Activated naive CD4-positive, alpha-beta T cell treated with anti-CD3 and anti-CD28 coated beads, Interleukin-2, amount 50 U/mL, for 72 hours (primary cell): ENCODE data around the gene WDR47. TPM values are rescaled to one million over a fixed set of nuclear protein-coding genes. Genes with fewer than 3 reads are reported as not detected.

Experiments used
- ATAC-seq, 2 donors: fragments of 150-1000 bp; cut with Tn5 transposase; 2 replicates each; pipeline ENCODE4 v1.10.0; 2021; ENCODE audit warnings: mild to moderate bottlenecking in 2 of 2, moderate library complexity in 2 of 2
- DNase-seq, 2 donors: peaks; one replicate each; pipeline ENCODE4 v3.0.0; 2021 to 2022; ENCODE audit warnings: low spot score in 2 of 2
- H3K27ac Mint-ChIP-seq, 2 donors: one replicate each; pipeline ENCODE4 v1.8.0; 2022; ENCODE audit warnings: mild to moderate bottlenecking in 2 of 2, mixed read lengths in 2 of 2
- H3K36me3 Mint-ChIP-seq, 2 donors: one replicate each; pipeline ENCODE4 v1.8.0; 2022; ENCODE audit warnings: mixed read lengths in 2 of 2
- H3K9me3 Mint-ChIP-seq, 2 donors: one replicate each; pipeline ENCODE4 v1.8.0; 2022; ENCODE audit warnings: mixed read lengths in 2 of 2
- total RNA-seq, 2 donors: library from RNA; stranded (reverse); gene quantifications; one replicate each; pipeline ENCODE4 v1.2.3, GENCODE V29; 2022

WDR47 gene
- 10 to 100 TPM in 1 of 2 donors, 1 to 10 TPM in 1; 7.9 to 11.5 TPM for total RNA-seq

DNA sequence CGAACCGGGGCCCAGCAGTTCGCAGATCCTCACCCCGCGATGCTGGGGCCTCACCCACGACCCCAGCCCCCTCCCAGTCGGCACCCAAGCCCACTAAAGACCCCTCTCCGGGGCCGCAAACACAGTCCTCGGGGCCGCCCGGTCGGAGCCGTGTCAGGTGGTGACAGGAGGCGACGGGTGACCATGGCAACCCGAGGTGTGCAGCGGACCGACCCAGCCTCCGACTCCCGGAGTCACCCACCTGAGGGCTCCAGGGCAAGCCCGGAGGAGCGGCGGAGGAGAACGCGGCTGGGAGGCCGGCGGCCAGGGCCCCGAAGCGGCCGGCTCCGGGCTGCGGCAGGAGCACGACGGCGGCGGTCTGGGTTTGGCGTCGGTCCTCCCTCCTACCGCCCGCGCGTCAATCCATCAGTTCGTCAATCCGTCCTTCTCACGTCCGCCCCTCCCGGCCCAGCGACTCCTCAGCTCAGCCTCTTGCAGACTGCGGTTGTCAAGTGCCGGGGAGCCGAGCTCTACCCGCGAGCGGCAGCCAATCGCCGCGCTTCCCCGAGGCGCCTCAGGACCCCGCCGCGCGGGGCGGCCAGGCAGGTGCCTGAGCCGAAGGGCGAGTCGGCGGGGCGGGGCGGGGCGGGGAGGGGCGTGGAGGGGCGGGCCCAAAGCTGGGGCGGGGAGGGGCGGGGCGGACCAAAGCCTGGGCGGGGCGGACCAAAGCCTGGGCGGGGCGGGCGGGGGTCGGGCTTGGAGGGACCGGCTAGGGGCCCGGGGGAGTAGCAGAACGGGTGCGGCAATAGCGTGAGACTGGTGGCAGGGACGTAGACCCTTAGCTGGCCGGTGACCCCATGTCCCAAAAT lies at the start of gene WDR47:
Gene WDR47, minus strand, starts transcription at position 482 of the 848 bp plus-strand sequence. CDS start 18,590 bp downstream, outside the sequence.
- no peaks in the 10 kb centered on the region for H3K36me3 Mint-ChIP-seq
- H3K9me3 Mint-ChIP-seq = no peaks in the 10 kb centered on the region
- peak; percentile 95 to 96 for DNase-seq
- H3K27ac Mint-ChIP-seq = peak within 1 kb of the TSS; percentile 85 to 88
- ATAC-seq = peak; percentile 97 to 98

DNA sequence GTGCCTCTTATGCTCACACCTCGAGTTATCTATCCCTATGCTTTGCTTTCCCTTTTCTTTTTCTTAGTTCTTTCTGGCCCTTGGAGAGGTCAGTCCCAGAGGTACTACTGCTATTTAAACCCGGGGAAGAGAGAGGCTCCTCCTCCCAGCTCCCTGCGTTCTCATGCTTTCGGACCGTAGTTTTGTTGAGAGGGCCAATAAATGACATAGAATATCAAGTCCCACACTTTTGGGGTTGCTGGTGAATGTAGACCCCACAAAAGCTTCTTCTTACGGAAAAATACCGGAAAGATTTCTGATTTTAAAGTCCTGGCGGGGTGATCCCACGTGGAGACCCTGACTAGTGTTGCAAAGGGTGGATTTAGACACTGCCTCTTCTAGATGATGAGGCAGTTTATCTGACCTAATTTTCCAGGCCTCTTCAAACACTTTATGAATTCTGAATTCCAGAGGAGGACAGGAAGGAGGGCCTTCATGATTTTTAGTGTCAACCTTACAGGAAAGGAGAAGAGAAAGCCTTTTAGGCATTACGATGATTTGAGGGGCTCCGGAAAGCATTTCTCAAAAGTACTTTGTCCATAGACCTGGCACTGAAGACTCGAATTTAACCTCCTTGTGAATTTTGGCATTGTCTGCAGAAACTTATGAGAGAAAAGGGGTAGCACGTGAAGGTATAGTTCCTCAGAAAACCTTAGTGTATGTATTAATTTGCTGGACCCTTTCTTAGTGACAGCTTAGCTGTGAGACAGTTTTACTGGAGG lies 49.4 kb upstream of the WDR47 start:
- peak; percentile 46 to 60 for ATAC-seq
- no peaks in the 10 kb centered on the region for H3K9me3 Mint-ChIP-seq

DNA sequence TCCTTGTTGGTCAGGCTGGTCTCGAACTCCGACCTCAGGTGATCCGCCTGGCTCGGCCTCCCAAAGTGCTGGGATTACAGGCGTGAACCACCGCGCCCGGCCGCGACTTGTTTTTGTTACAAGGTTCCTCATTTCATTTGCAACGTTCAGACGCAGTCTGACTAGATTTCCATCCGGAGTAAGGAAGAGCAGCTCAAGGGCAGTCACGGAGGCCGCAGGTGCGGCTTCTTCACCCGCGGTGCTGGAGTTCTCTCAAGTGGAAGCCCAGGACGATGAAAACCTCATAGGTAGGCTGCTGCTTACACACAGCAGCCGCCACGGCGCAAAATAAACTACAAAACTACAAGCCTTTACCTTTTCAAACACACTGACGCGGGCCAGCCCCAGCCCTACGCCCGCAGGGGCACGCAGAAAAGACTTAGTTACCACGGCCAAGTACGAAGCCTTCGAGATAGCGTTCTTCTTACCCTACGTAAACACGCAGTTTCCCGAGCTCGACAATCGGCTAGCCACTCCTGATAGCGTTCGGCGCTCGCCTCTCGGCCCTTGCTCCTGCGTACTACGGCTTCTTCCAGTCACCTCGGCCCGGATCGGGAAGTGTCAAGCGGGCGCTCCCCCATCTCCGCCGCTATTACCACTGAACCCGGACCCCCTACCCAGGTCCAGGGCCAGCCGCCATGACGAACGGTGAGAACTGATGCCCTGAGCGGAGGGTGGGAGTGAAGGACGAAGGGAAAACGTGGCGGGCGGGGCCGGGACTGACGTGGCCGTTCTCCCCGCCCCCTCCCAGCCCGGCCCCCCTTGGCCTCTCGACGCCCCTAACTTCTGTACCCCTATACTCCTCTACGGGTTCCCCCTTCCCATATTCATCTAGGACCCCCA lies 48.5 kb upstream of the WDR47 start, which contains the start of gene TMEM167B:
Gene TMEM167B, plus strand, starts transcription at position 569 of the 882 bp plus-strand sequence. Its CDS starts 109 bp downstream, at position 678.
- ATAC-seq = peak; percentile 91 to 95
- Mint-ChIP-seq H3K9me3 (no peaks in the 10 kb centered on the region), H3K36me3 (peaks cover 18 to 22% of the 10 kb centered on the region in 2 donors), H3K27ac (peak within 1 kb of the TSS; percentile 97)
- peak; percentile 84 to 88 for DNase-seq

More for the DNA sequence above, 49.4 kb upstream of the WDR47 start:
- no peak for DNase-seq
- peaks cover 18 to 22% of the 10 kb centered on the region in 2 donors for H3K36me3 Mint-ChIP-seq
- H3K27ac Mint-ChIP-seq = peak overlapping the region; percentile 96 to 97

- ATAC-seq (no peak), DNase-seq (peak in 1 of 2 donors; percentile 60)
- peak overlapping the region in 1 of 2 donors; percentile 97 for H3K27ac Mint-ChIP-seq
- H3K36me3 Mint-ChIP-seq = peaks cover 18 to 22% of the 10 kb centered on the region in 2 donors
- H3K9me3 Mint-ChIP-seq = no peaks in the 10 kb centered on the region
These were observed 47.5 kb upstream of the WDR47 start for GRCh38 chr1:109089242-109090015.

DNA sequence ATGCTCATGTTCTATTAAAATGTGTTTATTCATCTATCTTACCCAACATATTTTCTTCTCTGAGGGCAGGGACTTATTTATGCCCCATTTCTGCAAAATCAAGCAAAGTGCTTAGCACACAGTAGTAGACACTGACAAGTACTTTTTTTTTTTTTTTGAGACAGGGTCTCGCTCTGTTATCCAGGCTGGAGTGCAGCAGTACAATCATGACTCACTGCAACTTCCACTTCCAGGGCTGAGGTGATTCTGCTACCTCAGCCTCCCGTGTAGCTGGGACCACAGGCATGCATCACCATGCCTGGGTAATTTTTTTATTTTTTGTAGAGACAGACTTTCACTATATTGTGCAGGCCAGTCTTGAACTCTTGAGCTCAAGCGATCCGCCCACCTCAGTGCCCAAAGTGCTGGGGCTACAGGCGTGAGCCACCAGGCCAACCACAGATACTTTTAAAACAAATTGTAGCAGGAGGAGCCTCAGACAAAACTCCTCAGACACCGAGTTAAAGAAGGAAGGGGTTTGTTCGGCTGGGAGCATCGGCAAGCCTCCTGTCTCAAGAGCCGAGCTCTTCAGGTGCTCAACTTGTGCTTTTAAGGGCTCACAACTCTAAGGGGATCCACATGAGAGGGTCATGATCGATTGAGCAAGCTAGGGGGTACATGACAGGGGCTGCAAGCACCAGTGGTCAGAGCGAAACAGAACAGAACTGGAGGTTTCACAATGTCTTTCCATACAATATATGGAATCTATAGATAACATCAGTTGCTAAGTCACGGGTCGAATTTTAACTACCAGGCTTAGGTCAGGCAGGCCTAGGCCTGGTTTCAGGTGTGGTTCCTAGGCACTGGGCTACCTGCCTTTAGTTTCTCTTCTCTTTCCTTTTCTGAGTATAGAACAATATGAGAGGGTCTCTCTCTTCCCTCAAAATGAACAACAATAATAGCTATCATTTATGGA lies 42.9 kb upstream of the WDR47 start:
- Mint-ChIP-seq H3K36me3 (peaks cover 0 to 7% of the 10 kb centered on the region in 2 donors), H3K9me3 (no peaks in the 10 kb centered on the region), H3K27ac (peak overlapping the region in 1 of 2 donors; percentile 23)
- peak; percentile 49 to 61 for ATAC-seq
- DNase-seq = no peak

DNA sequence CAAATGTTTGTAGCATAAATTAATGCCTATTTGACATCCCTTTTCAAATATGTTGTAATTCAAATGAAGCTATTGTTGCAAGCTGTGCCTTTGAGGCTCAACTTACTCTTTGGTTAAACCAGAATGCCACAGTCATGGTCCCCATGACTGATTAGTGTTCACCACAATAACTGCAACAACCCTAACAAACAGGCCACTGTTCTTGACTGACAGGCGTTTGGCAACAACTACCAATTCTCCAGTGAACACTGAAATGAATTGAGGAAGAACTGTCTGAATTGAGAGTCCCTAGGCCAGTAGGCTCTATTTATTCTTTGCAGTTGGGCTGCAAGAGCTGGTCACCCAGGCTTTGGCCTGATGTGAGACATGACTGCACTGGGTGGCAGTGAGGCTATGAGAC lies 42.0 kb upstream of the WDR47 start:
- no peaks in the 10 kb centered on the region for H3K9me3 Mint-ChIP-seq
- no peak for ATAC-seq
- H3K27ac Mint-ChIP-seq = peak overlapping the region in 1 of 2 donors; percentile 76
- DNase-seq = no peak
- no peaks in the 10 kb centered on the region for H3K36me3 Mint-ChIP-seq

DNA sequence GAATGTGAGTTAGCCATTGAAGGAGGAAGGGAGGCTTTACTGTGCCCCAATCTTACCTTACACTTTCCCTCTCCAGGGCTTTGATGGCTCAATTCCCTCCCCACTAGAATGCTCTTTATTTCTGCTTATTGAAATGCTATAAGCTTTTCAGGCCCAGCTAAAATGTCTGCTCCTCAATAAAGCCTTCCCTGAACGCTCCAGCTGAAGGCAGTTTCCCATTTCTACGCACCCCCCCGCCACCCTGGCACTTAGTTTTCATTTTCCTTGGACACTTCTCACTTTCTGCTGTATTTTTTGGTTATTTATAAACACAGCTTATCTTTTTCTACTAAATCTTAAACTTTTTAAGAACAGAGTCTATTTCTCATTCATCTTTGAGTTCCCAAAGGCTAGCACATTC lies 41.6 kb upstream of the WDR47 start:
- ATAC-seq = no peak
- no peak for DNase-seq
- Mint-ChIP-seq H3K9me3 (no peaks in the 10 kb centered on the region), H3K27ac (peak overlapping the region in 1 of 2 donors; percentile 76), H3K36me3 (no peaks in the 10 kb centered on the region)

DNA sequence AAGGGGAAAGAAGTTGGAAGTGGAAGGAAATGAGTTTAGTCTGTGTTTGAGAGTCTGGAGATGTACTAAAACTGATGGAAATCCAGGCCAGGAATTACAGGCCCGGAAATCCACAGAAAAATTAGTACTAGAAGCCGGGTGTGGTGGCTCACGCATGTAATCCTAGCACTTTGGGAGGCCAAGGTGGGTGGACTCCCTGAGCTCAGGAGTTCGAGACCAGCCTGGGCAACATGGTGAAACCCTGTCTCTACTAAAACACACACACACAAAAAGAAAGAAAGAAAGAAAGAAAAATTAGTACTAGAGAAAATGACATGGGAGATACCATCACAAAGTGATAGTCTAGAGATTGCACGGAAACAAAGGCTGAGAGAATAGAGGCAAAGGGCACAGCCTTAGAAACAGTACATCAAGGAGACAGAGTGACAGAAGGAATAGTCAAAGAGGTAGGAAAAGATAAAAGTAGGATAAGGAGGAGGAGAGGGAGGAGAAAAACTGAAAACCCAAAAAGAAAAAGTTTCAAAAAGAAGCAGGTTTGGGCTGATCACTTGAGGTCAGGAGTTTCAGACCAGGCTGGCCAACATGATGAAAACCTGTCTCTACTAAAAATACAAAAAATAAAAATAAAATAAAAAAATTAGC lies 38.7 kb upstream of the WDR47 start:
- ATAC-seq = no peak
- no peaks in the 10 kb centered on the region for H3K9me3 Mint-ChIP-seq
- no peak for DNase-seq
- peak overlapping the region; percentile 21 to 66 for H3K27ac Mint-ChIP-seq
- H3K36me3 Mint-ChIP-seq = peaks cover 5 to 6% of the 10 kb centered on the region in 2 donors

DNA sequence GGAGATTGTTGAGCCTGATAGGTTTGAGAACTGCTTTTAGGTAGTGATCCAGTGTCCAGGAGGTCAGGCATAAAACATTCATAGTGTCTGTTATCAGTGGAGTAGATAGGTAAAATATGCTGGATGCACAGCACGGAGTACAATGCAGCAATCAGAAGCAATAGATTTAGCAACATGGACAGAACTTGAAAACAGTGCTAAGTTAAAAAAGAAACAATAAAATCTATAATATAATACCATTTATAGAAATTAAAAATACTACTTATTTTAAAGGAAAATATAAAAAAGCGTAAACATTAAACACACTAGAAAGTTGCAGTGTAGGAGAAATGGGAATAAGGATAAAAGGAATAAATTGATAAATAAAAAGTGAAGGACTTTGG lies 37.3 kb upstream of the WDR47 start:
- ATAC-seq (no peak), DNase-seq (no peak)
- Mint-ChIP-seq H3K9me3 (no peaks in the 10 kb centered on the region), H3K36me3 (peaks cover 6 to 8% of the 10 kb centered on the region in 2 donors), H3K27ac (no peak overlapping the region)

DNA sequence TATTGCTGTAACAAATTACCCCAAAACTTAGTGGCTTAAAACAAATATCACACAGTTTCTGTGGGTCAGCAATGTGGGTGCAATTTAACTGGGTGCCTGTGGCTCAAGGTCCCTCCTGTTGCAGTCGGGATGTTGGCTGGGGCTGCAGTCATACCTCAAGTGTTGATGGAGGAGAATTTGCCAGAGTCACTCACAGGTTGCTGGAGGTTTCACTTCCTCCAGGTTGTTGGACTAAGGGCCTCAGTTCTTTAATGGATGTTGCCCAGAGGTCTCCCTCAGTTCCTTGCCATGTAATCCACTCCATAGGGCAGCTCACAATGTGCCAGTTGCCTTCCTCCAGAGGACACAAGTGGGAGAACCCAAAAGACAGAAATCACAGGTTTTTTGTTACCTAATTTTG lies 36.4 kb upstream of the WDR47 start:
- no peak for DNase-seq
- no peak for ATAC-seq
- no peaks in the 10 kb centered on the region for H3K9me3 Mint-ChIP-seq
- no peak overlapping the region for H3K27ac Mint-ChIP-seq
- H3K36me3 Mint-ChIP-seq = peaks cover 6 to 8% of the 10 kb centered on the region in 2 donors

DNA sequence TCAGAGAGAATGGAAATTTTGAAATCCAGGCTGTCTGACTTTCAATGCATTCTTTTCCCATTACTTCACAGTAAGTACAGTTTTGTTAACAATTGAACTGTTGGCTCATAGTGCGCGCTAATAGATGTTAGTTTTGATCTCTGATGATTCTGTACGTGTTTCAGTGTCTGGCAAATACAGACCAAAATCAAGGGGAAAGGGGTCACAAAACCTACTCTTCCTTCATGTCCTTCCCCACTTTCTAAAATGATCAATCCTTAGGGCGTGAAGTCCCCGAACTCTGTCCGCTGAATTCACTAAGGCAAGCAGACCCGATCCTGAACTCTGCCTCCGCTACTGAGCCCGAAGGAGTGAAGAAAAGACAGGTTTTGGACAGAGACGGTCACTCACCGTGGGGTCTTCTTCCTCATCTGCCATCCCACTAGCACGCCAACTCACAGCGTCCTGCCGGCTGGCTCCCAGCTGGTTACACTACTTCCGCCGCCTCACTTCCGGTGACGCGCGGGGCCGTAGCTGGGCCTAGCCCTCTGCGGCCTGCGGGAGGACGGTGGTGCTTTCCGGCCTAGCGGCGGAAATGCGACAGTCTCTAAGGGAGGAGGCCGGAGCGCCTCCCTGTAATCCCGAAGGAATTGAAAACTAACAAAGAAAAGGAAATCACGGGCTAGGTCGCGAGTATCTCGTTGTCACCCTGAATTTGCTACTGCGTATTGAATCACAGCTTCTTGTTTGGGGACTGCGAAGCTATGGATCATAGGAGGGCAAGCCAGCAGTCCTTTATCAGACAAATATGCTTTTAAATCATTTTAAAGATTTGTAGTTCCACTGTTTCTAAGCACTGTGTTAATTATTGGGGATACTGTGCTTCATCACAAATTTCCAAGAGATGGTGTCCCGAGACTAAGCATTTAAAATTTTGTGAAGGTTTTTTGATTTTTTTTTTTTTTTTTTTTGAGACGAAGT lies 33.9 kb upstream of the WDR47 start, which contains the start of gene TAF13:
Gene TAF13, minus strand, starts transcription at position 473 of the 960 bp plus-strand sequence. Its CDS starts 56 bp downstream, at position 417.
- Mint-ChIP-seq H3K9me3 (no peaks in the 10 kb centered on the region), H3K36me3 (peaks cover 6 to 8% of the 10 kb centered on the region in 2 donors), H3K27ac (peak within 1 kb of the TSS; percentile 92 to 98)
- DNase-seq = peak; percentile 86 to 94
- peak; percentile 100 for ATAC-seq

GRCh38 chr1:109069294-109069693 lies 27.4 kb upstream of the WDR47 start:
- DNase-seq = no peak
- H3K9me3 Mint-ChIP-seq = no peaks in the 10 kb centered on the region
- no peak overlapping the region for H3K27ac Mint-ChIP-seq
- no peaks in the 10 kb centered on the region for H3K36me3 Mint-ChIP-seq
- ATAC-seq = no peak

- ATAC-seq = no peak
- Mint-ChIP-seq H3K36me3 (no peaks in the 10 kb centered on the region), H3K9me3 (no peaks in the 10 kb centered on the region), H3K27ac (no peak overlapping the region)
- no peak for DNase-seq
These were observed 26.0 kb upstream of the WDR47 start for GRCh38 chr1:109067883-109068282.
